Measurements from ENCODE around the gene IL23R.
"Not testable (repeated sequence)": the region's sequence is repeated elsewhere in the genome, so short reads cannot be mapped to it uniquely, and the experiment has no call there.

IL23R gene

GRCh38 chr1:67194209-67194863 is 28.1 kb downstream of the IL23R start:
- no peak for DNase-seq

DNA sequence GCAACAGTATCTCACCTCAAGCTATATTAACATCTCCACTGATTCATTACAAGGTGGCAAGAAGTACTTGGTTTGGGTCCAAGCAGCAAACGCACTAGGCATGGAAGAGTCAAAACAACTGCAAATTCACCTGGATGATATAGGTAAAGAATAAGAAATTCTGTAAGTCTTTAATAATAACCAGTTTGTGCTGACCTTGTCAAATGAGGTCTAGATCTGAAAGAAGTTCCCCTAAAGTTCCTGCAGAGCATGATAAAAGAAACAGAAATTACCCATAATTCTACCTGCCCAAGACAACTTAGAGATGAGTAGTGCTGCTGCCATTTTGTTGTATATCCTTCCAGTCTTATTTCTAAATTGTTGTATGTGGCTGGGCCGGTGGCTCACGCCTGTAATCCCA is 34.5 kb downstream of the IL23R start:
- no peak for DNase-seq

DNA sequence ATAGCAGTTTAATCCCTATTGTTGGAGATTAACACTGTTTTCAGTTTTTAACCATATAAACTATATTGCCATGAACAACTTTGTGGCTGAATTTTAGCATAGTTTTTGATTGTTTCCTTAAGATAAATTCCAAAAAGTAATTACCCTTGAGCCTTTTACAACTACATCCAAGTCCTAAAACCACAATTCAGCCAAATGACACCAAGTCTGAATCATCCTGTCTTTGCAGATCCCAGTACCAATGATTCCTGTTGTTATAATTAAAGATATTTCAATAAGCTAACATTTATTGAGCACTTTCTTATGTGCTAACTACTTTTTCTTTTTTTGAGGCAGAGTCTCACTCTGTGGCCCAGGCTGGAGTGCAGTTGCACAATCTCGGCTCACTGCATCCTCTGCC is 35.6 kb downstream of the IL23R start:
- no peak for DNase-seq

DNA sequence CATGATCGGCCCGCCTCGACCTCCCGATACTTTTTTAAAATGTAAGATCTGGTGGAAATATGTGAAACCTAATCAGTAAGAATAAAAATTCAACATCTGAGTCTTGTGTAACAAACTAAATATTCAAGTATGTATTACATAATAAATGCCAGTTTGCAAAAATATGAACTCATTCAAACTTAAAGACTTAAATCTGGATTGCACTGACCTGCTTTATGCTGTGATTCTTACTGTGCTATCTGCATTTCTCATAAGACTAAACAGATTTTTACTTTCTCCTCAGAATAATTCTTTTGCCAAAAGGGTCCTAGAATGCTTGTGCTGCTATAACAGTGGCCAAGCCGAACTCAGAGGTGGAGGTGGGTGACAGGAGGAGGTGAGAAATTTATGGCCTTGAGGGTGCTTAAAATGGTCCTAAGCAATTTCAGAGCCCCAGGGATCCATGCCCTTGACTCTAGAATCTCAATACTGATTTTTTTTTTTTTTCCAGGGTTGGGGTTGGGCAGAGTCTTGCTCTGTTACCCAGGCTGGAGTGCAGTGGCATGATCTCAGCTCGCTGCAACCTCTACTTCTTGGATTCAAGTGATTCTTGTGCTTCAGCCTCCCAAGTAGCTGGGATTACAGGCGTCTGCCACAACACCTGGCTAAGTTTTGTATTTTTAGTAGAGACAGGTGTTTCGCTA is 38.2 kb downstream of the IL23R start:
- DNase-seq = no peak

DNA sequence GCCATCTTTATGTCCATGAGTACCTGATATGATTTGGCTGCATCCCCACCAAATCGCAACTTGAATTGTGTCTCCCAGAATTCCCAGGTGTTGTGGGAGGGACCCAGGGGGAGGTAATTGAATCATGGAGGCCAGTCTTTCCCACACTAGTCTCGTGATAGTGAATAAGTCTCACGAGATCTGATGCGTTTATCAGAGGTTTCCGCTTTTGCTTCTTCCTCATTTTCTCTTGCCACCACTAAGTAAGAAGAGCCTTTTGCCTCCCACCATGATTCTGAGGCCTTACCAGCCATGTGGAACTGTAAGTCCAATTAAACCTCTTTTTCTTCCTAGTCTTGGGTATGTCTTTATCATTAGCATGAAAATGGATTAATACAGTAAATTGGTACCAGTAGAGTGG is 41.1 kb downstream of the IL23R start:
- DNase-seq = not testable (repeated sequence)

- no peak for DNase-seq
Observed at GRCh38 chr1:67208217-67208616, 42.0 kb downstream of the IL23R start.

GRCh38 chr1:67209521-67209920 is 43.3 kb downstream of the IL23R start:
- no peak for DNase-seq

DNA sequence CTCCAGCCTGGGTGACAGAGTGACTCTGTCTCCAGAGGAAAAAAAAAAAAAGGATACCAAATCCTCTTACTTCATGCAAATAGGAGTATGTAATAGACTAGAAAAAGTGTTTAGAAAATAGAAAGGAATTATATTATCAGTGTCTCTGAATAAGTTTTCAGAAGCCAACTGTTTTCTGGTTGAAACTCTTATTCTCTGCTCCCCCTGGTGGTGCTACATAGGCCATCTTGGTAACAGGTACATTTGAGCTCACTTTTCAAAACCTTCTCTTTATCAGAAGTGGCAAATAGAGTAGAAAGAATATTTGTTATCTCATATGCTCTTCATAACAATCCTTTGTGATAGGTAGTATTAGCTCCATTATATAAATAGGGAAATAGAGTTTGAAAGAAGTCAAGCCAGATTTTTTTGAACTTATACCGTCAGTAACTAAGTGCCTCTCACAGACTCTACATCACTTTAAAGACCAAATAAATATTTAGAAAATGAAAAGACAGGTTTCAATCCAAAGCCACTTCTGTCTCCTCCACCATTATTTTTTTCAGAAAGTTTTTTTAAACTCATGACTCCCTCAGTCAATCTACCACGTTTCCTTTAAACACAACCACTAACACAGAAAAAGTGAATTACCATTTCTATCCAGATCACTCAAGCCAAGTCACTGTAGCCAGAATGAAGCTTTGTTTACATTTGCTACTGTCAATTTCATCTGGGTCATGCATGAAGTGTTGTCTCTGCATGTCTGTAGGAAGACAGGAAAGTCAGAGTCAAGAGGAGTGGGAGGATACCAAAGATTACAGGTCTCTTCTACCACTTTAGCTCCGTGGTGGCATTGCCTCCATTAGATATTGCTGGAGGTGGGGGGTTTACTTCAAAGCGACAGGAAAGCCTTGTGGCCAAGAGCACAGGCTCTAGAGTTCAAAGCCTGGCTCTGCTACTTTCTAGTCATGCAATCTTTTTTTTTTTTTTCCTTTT is 45.6 kb downstream of the IL23R start:
- peak; percentile 6 for DNase-seq

DNA sequence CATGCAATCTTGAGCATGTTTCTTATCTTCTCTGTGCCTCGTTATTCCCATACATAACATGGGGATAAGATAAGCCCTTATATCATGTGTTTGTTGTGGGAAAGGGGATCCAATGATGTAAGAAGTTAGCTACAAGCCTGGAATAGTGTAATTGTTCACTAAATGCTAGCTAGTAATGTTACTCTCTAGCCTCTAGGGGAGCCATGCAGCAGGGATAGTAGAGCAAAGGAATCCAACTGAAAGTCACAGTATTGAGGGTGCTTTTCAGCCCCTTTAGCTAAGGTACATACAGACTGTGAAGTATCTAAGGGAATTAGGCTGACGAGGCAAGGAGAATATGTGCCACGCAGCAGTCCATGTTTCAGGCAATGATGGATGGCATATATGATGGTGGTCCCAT is 46.9 kb downstream of the IL23R start:
- DNase-seq = no peak

DNA sequence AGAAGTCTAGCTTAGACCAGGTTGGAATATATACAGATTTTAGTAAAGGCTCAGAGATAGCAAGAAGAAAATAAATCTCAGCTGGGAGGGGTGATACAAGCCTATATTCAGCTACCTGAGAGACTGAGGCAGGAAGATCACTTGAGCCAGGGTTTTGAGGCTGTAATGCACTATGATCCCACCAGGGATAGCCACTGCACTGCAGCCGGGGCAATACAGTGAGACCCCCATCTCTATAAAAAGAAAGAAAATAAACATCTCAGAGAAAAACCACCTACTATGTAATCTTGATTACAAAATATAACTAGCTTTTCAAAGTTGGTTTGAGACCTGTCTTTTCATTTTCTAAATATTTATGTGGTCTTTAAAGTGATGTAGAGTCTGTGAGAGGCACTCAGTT is 47.7 kb downstream of the IL23R start:
- DNase-seq = no peak

- DNase-seq = no peak
Observed at GRCh38 chr1:67214420-67215174, 48.3 kb downstream of the IL23R start.

DNA sequence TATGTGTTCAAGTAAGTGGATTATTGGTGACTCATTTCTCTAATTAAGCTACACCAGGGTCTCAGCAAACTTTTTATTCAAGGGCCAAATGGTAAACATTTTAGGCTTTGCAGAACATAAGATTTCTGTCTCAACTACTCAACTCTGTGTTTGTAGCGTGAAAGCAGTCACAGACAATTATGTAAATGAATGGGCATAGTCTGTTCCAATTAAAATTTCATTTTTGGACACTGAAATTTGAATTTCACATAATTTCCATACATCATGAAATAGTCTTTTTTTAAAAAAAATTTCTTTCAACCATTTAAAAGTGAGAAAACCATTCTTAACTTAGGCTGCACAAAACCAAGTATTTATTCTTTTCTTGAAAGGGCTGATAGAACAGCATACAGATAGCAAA is 50.1 kb downstream of the IL23R start:
- DNase-seq = no peak

DNA sequence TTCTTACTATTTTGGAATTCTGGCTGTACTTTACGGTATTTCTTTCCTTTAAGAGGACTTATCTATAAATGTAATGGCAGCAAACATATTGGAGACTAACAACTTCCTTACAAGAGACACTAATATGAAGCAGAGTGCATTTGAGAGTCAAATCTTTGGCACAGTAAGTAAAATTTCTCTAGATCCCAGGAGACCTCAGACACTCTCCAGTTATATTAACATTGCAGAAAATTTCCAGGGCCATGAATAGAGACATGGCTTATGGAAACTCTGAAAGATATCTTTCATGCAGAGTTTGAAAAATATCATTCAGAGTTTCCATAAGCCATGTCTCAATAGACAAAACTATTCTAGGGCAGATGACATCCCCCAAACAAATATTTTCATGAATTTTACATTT is 51.2 kb downstream of the IL23R start:
- DNase-seq = no peak

GRCh38 chr1:67217938-67218337 is 51.7 kb downstream of the IL23R start:
- no peak for DNase-seq

GRCh38 chr1:67224856-67225255 is 58.6 kb downstream of the IL23R start:
- DNase-seq = no peak

DNA sequence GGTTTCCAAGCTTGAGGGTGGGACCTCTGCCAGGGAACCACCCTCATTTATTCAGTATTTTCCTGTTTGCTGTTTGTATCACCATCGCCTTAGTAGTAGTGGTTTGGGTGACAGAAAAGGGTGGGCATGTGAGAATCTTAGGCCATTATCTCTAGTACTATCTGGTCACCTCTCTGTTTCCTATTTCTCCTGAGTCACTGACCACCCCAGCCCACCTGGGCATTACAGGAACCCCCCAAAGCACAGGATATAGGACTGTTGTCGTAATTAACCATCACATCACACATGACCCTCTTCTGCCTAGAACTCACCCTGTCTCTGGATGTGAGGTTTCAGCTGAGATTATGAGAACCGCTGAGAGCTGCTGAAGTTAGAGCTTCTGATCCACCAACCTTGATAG is 60.4 kb downstream of the IL23R start:
- DNase-seq = no peak

GRCh38 chr1:67227196-67227595 is 60.9 kb downstream of the IL23R start:
- DNase-seq = no peak

- DNase-seq = no peak
Observed at GRCh38 chr1:67228791-67229190, 62.5 kb downstream of the IL23R start.

DNA sequence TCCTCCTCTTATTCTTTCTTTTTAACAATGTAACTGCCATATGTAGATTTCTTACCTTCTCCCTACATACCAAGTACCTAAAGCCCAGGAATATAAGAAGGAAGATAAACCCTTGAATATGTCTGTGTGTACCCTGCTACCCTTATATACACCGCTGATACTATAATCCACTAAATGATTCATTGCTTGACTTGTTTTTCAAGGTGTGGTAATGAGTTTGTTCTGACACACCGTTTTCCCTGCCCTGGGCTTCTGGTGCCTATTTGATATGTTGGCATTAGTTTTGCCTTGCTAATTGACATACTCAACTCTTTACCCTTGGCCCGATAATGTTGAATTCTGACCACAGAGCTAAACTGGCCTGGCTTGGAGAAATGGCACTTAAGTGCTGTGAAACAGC is 64.3 kb downstream of the IL23R start:
- DNase-seq = no peak

DNA sequence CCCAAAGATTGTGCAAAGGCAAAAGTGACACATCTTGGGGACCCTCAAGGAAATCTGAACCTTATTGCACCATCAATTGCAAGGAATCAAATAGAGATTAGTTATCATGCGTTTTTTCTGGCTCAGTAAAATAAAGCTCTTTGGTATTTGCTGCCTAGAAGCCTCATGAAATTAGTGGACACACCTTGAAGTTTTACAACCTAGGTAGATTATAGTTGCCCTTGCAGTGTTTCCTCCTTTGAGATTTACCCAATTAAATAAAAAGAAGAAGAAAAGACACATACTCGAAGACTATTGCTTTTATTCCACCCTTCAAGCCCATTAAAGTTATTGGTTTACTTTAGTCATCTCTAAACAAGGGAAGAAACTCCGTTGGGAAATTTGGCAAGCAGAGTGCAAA is 70.0 kb downstream of the IL23R start:
- no peak for DNase-seq

GRCh38 chr1:67239738-67240137 is 73.5 kb downstream of the IL23R start:
- no peak for DNase-seq

GRCh38 chr1:67241200-67241746 is 75.0 kb downstream of the IL23R start:
- DNase-seq = no peak

- DNase-seq = no peak
Observed at GRCh38 chr1:67242016-67242415, 75.8 kb downstream of the IL23R start.

All from T1000 (cell line).